HEK293T (cell line): Measurements from ENCODE around the gene DTNB.

ENCODE experiments used
- ARNT ChIP-seq: fragments of 450-650 bp; IDR thresholded peaks from 2 replicates; pipeline ENCODE4 v1.6.1; 2017; ENCODE audit warnings: mild to moderate bottlenecking
- BHLHE40 ChIP-seq: fragments of 450-650 bp; IDR thresholded peaks from 2 replicates; pipeline ENCODE4 v1.6.1; 2016; ENCODE audit warnings: mild to moderate bottlenecking, moderate library complexity, borderline replicate concordance
- CTBP1 ChIP-seq: fragments of 450-650 bp; IDR thresholded peaks from 2 replicates; pipeline ENCODE4 v1.6.1; 2016; ENCODE audit warnings: borderline replicate concordance
- ELF4 ChIP-seq: fragments of 450-650 bp; IDR thresholded peaks from 2 replicates; pipeline ENCODE4 v1.6.1; 2017; ENCODE audit warnings: antibody characterized with exemption
- FOXA1 ChIP-seq: fragments of 450-650 bp; IDR thresholded peaks from 2 replicates; pipeline ENCODE4 v1.6.1; 2016; ENCODE audit warnings: mild to moderate bottlenecking
- FOXK2 ChIP-seq: fragments of 450-650 bp; IDR thresholded peaks from 2 replicates; pipeline ENCODE4 v1.6.1; 2016; ENCODE audit warnings: mild to moderate bottlenecking
- FOXM1 ChIP-seq: fragments of 450-650 bp; IDR thresholded peaks from 2 replicates; pipeline ENCODE4 v1.6.1; 2017; ENCODE audit warnings: mild to moderate bottlenecking, borderline replicate concordance
- HDGF ChIP-seq: fragments of 450-650 bp; IDR thresholded peaks from 2 replicates; pipeline ENCODE4 v1.6.1; 2017; ENCODE audit warnings: antibody characterized with exemption, borderline replicate concordance
- NFRKB ChIP-seq: fragments of 450-650 bp; IDR thresholded peaks from 2 replicates; pipeline ENCODE4 v1.6.1; 2016; ENCODE audit warnings: mild to moderate bottlenecking, moderate library complexity
- SP1 ChIP-seq: fragments of 450-650 bp; IDR thresholded peaks from 2 replicates; pipeline ENCODE4 v1.6.1; 2017
- SUZ12 ChIP-seq: fragments of 450-650 bp; IDR thresholded peaks from 2 replicates; pipeline ENCODE4 v1.6.1; 2016; ENCODE audit warnings: mild to moderate bottlenecking
- TARDBP ChIP-seq: fragments of 450-650 bp; IDR thresholded peaks from 2 replicates; pipeline ENCODE4 v1.6.1; 2016
- ZNF384 ChIP-seq: fragments of 450-650 bp; IDR thresholded peaks from 2 replicates; pipeline ENCODE4 v1.6.1; 2016
- TF ChIP-seq, protein P1 (sequence below): fragments of 450-650 bp; IDR thresholded peaks from 2 replicates; pipeline ENCODE4 v1.6.1; 2016

DNA sequence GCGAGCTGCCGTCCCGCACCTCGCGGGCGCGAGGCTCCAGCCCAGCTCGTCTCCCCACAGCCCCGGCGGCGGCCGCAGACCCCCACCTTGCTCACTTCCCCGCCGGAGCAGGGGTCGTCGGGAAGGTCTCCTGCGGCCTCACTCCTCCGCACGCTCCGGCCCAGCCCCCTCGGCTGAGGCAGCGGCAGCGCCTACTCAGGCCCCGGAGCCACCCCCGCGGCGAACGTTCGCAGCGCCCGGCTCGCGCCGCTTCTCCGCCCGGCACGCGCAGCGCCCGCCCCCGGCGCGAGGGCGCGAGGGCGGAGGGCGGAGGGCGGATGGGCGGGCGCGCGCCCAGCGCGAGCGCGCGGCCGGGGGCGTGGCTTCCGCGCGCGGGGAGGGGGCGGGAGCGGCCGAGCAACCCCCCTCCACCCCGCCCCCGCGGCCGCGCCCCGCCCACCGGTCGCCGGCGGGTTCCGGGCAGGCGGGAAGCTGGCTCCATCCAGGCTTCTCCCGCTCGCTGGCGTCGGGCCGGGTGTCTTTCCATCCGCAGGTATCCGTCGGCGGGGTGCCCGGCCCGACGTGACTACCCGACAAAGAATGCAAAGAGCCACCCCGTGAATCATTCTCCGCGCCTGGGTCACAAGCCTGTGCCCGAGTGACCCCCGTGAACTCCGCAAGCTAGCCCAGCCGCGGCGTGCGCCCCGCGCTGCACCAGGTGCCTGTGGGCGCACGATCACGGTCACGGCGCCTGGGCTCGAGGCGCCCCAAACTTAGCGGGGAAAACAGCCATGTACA, at the start of gene DTNB:
- TF ChIP-seq SUZ12 (no peak), SP1 (no peak), ZNF384 (no peak), FOXA1 (no peak), FOXM1 (peak; percentile 8; the same call in 1 of the 2 replicates), ARNT (0 out of 2 replicates have a peak, but pooled peaks have one; percentile 5), ELF4 (no peak), HDGF (no peak), FOXK2 (no peak), BHLHE40 (no peak), NFRKB (no peak), TARDBP (no peak), CTBP1 (no peak)
- TF ChIP-seq, protein P1, sequence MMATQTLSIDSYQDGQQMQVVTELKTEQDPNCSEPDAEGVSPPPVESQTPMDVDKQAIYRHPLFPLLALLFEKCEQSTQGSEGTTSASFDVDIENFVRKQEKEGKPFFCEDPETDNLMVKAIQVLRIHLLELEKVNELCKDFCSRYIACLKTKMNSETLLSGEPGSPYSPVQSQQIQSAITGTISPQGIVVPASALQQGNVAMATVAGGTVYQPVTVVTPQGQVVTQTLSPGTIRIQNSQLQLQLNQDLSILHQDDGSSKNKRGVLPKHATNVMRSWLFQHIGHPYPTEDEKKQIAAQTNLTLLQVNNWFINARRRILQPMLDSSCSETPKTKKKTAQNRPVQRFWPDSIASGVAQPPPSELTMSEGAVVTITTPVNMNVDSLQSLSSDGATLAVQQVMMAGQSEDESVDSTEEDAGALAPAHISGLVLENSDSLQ = no peak
